HEK293T (cell line): ENCODE data around the gene CCDC102A.

Experiments
- ELF4 ChIP-seq: fragments of 450-650 bp; IDR thresholded peaks from 2 replicates; pipeline ENCODE4 v1.6.1; 2017; ENCODE audit warnings: antibody characterized with exemption
- FOXM1 ChIP-seq: fragments of 450-650 bp; IDR thresholded peaks from 2 replicates; pipeline ENCODE4 v1.6.1; 2017; ENCODE audit warnings: mild to moderate bottlenecking, borderline replicate concordance
- SUZ12 ChIP-seq: fragments of 450-650 bp; IDR thresholded peaks from 2 replicates; pipeline ENCODE4 v1.6.1; 2016; ENCODE audit warnings: mild to moderate bottlenecking

GRCh38 chr16:57507136-57508034 is 29.0 kb downstream of the CCDC102A start:
- no peak for TF ChIP-seq SUZ12
- TF ChIP-seq ELF4: no peak
- no peak for TF ChIP-seq FOXM1
